ENCODE measurements around the gene RAD18. TPM values are rescaled to one million over a fixed set of nuclear protein-coding genes. Genes with fewer than 3 reads are reported as not detected.

Gene RAD18
- total RNA-seq, 2 experiments from 2014 or later = 29.9 to 38.3 TPM

DNA sequence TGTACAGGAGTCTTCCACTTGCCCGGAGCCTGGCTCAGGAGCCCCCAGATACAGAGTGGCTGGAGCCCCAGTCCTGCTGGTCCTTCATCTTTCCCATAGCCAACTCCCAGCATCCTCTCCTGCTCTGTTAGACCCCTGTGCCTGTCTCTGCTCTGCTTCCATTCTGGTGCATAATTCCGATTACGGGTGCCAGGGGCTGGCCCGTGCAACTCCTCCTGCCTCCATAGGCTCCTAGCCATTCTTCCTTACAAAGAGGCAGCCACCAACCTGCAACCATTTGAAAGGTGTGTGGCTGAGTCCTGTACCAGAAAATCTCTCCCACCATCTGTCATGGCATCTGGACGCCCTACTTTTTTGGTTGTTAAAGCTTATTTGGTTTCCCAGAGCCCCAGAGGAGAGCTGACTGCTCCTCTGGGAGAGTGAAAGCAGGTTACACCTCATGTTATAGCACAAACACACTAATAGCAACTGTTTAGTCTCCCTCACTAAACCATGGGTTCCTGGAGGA, 5.2 kb upstream of the RAD18 start:
- no peak overlapping the region for H3K27ac Mint-ChIP-seq
- no peak overlapping the region for H3K4me3 Mint-ChIP-seq
- POLR2A ChIA-PET = no interaction called here
- H3K4me1 Mint-ChIP-seq = peaks cover 14% of the 10 kb centered on the region
- DNase-seq = no peak
- no peaks in the 10 kb centered on the region for H3K36me3 Mint-ChIP-seq (ENCODE audit: low read depth)
- CTCF ChIA-PET = interaction anchor here (1.5 kb wide), 1 partner anchor 334 kb away, joined by 4 read pairs; no protein-coding TSS in a partner anchor
- no peaks in the 10 kb centered on the region for H3K9me3 Mint-ChIP-seq
- peaks cover 20% of the 10 kb centered on the region for H3K27me3 Mint-ChIP-seq

DNA sequence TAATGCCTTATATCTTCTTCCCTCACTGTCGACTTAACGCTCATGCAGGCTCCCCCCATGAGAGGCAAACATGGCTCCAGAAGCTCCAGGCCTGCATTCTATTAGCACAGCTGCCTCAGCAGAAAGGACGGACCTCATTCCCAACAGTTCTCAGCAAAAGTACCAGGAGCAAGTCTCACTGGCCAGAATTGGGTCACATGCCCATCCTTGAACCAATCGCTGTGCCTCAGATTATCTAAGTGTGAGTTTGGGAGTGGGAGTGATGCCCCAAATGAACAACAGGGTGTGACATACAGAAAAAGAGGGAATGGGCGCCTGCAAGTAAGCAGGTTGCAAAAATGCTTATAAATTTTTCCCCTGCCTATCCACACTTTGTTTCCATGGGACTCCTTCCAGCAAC, 4.3 kb upstream of the RAD18 start:
- DNase-seq = no peak
- ChIA-PET CTCF (interaction anchor here (1.5 to 2.5 kb wide), 2 partner anchors 21 to 335 kb away, joined by 4 to 7 read pairs; no protein-coding TSS in a partner anchor), POLR2A (no interaction called here)
- Mint-ChIP-seq H3K4me3 (no peak overlapping the region), H3K9me3 (no peaks in the 10 kb centered on the region), H3K27ac (no peak overlapping the region), H3K36me3 (ENCODE audit: low read depth) (no peaks in the 10 kb centered on the region), H3K4me1 (peaks cover 21% of the 10 kb centered on the region), H3K27me3 (peaks cover 20% of the 10 kb centered on the region)

GRCh38 chr3:8966820-8967348, 3.6 kb upstream of the RAD18 start:
- CTCF ChIA-PET = interaction anchor here (0.8 to 2.5 kb wide), 3 partner anchors 21 to 336 kb away, joined by 4 to 7 read pairs (median 5); no protein-coding TSS in a partner anchor
- POLR2A ChIA-PET = no interaction called here
- Mint-ChIP-seq H3K9me3 (no peaks in the 10 kb centered on the region), H3K4me1 (peaks cover 28% of the 10 kb centered on the region), H3K36me3 (ENCODE audit: low read depth) (no peaks in the 10 kb centered on the region), H3K4me3 (no peak overlapping the region), H3K27me3 (peaks cover 20% of the 10 kb centered on the region), H3K27ac (no peak overlapping the region)
- DNase-seq = no peak

DNA sequence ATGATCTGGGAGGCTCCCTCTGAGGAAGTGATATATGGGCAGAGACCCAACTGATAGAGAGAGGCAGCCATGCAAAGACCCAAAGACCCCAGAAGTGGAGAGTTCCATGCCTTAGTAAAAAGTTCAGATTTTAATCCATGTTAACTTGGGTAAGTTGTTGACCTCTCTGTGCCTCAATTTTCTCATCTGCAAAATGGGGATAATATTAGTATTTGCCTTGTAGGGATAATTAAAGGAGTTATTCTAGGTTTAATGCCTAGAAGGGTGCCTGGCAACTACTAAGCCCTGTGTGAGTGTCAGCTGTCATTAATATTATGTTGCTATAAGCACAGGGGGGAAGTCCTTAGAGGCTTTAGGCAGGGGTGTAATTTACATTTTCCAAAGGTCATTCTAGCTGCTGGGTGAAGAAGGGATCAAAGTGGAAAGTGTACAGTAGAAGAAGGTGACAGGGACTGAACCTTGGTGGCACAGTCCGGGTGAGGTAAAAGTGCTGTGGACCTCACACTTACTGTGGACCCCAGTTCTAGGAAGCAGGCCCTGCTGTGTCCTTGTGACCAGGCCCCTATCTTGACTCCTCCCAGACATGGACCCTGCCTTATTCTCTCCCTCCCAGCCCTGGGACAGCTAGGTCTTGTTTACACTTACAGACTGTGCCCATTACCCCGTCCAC, 3.0 kb upstream of the RAD18 start:
- no peaks in the 10 kb centered on the region for H3K36me3 Mint-ChIP-seq (ENCODE audit: low read depth)
- no peak overlapping the region for H3K27ac Mint-ChIP-seq
- ChIA-PET CTCF (interaction anchor here (0.8 to 2.5 kb wide), 2 partner anchors 22 to 102 kb away, joined by 5 to 7 read pairs; no protein-coding TSS in a partner anchor), POLR2A (no interaction called here)
- H3K4me3 Mint-ChIP-seq = no peak overlapping the region
- no peak for DNase-seq
- peaks cover 32% of the 10 kb centered on the region for H3K4me1 Mint-ChIP-seq
- H3K27me3 Mint-ChIP-seq = peaks cover 20% of the 10 kb centered on the region
- no peaks in the 10 kb centered on the region for H3K9me3 Mint-ChIP-seq

DNA sequence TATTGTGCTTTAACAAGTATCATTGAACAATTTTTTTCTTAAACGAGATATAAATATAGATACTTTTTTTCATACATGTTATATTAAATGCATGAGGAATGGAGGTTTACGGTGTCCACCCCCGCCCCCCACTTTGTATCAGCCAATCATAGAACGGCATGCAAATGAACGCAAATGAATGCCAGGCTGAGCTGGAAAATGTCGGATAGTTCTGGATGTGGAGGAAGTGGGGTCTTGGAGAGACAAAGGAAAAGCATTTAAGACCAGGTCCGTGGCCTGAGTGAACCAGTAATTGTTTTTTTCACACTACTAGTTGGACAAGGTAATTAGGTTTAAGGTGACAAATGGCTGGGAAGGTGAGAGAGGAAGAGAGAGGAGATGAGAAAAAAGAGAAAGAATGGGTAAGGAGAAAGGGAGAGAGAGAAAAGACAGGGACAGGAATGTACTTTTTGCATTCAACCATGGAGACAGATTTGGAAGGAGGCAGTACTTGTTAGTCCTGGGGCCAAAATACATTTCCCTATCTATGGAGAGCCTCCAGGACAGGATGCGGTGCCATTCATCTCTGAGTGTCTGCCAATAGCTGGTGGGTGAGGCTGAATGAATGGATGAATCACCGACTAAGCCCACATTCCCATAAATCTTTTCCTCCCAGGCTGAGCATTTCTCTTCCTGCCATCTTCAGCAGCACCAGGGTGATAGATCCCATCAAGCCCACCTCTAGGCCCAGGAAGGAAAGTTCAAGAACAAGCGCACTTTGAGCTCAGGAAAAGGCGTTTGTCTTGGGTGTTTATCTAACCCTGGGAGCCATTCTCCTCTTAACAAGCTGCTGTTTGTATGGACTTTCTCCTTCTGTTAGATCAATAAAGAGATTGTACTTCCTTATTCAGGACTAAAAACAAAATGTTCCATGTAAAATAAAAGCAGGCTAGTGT, 1.4 kb upstream of the RAD18 start:
- no peak for DNase-seq
- Mint-ChIP-seq H3K27me3 (peaks cover 16% of the 10 kb centered on the region), H3K36me3 (ENCODE audit: low read depth) (peaks cover 4% of the 10 kb centered on the region), H3K4me3 (peak overlapping the region; percentile 97), H3K9me3 (no peaks in the 10 kb centered on the region), H3K4me1 (peaks cover 43% of the 10 kb centered on the region), H3K27ac (peak overlapping the region; percentile 3)
- CTCF ChIA-PET = interaction anchor here (2.5 kb wide), 1 partner anchor 23 kb away, joined by 7 read pairs; no protein-coding TSS in a partner anchor
- POLR2A ChIA-PET = no interaction called here

DNA sequence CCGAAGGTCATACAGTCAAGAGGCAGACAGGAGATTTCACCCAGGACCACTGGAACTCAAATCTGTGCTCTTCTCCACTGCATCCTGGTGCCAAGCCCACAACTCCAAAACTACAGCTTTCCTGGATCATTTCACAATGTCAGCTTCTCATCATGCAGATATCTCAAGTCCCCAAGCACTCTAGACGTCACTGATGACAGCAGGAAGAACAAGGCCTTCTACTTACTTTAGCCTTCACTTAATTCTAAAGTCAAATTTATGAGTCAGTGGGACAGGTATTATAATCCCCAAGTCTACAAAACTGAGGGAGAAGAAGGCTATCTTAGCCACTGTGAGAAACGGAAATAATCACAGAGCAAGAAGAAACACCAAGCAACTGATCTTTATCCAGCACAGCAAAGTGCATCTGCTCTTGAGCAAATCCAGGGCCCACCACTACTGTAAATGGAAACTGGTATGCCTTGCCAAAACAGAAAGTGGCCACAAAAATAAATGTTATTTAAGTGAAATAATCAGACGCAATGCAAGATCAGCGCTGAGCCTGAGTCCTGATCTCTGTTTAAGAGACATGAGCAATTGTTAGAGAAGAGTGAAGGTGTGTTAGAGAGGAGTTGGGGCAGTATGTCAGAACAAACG, 928 bp downstream of the RAD18 start:
- peaks cover 20% of the 10 kb centered on the region for H3K36me3 Mint-ChIP-seq (ENCODE audit: low read depth)
- no peak for DNase-seq
- POLR2A ChIA-PET = no interaction called here

GRCh38 chr3:8959668-8960067, 3.6 kb downstream of the RAD18 start:
- ChIA-PET CTCF (no interaction called here), POLR2A (no interaction called here)
- no peaks in the 10 kb centered on the region for H3K9me3 Mint-ChIP-seq
- peaks cover 57% of the 10 kb centered on the region for H3K4me1 Mint-ChIP-seq
- no peak for DNase-seq
- no peak overlapping the region for H3K4me3 Mint-ChIP-seq
- no peak overlapping the region for H3K27ac Mint-ChIP-seq
- peaks cover 25% of the 10 kb centered on the region for H3K36me3 Mint-ChIP-seq (ENCODE audit: low read depth)
- no peaks in the 10 kb centered on the region for H3K27me3 Mint-ChIP-seq

More for the DNA sequence above, 928 bp downstream of the RAD18 start:
- peak overlapping the region; percentile 97 for H3K4me3 Mint-ChIP-seq
- peaks cover 55% of the 10 kb centered on the region for H3K4me1 Mint-ChIP-seq
- CTCF ChIA-PET = no interaction called here
- peaks cover 1% of the 10 kb centered on the region for H3K27me3 Mint-ChIP-seq
- H3K9me3 Mint-ChIP-seq = no peaks in the 10 kb centered on the region
- peak overlapping the region; percentile 99 for H3K27ac Mint-ChIP-seq

GRCh38 chr3:8954938-8955763, 8.1 kb downstream of the RAD18 start:
- H3K36me3 Mint-ChIP-seq (ENCODE audit: low read depth) = peaks cover 25% of the 10 kb centered on the region
- POLR2A ChIA-PET = no interaction called here

GRCh38 chr3:8953313-8953712, 10.0 kb downstream of the RAD18 start:
- CTCF ChIA-PET = no interaction called here
- Mint-ChIP-seq H3K9me3 (no peaks in the 10 kb centered on the region), H3K4me3 (no peak overlapping the region), H3K4me1 (peaks cover 23% of the 10 kb centered on the region), H3K36me3 (ENCODE audit: low read depth) (peaks cover 13% of the 10 kb centered on the region), H3K27me3 (no peaks in the 10 kb centered on the region), H3K27ac (no peak overlapping the region)
- POLR2A ChIA-PET = no interaction called here
- DNase-seq = no peak

More at GRCh38 chr3:8954938-8955763, 8.1 kb downstream of the RAD18 start:
- CTCF ChIA-PET = no interaction called here
- no peaks in the 10 kb centered on the region for H3K9me3 Mint-ChIP-seq
- H3K4me3 Mint-ChIP-seq = no peak overlapping the region
- no peaks in the 10 kb centered on the region for H3K27me3 Mint-ChIP-seq
- no peak overlapping the region for H3K27ac Mint-ChIP-seq
- no peak for DNase-seq
- peaks cover 33% of the 10 kb centered on the region for H3K4me1 Mint-ChIP-seq

- POLR2A ChIA-PET = no interaction called here
- H3K36me3 Mint-ChIP-seq (ENCODE audit: low read depth) = peaks cover 11% of the 10 kb centered on the region
- H3K27ac Mint-ChIP-seq = no peak overlapping the region
- CTCF ChIA-PET = interaction anchor here (0.6 kb wide), 1 partner anchor 99 kb away, joined by 4 read pairs; no protein-coding TSS in a partner anchor
- no peak for DNase-seq
- H3K9me3 Mint-ChIP-seq = no peaks in the 10 kb centered on the region
- no peak overlapping the region for H3K4me3 Mint-ChIP-seq
- H3K4me1 Mint-ChIP-seq = peaks cover 22% of the 10 kb centered on the region
- H3K27me3 Mint-ChIP-seq = no peaks in the 10 kb centered on the region
These were observed 11.1 kb downstream of the RAD18 start for GRCh38 chr3:8952130-8952529.

DNA sequence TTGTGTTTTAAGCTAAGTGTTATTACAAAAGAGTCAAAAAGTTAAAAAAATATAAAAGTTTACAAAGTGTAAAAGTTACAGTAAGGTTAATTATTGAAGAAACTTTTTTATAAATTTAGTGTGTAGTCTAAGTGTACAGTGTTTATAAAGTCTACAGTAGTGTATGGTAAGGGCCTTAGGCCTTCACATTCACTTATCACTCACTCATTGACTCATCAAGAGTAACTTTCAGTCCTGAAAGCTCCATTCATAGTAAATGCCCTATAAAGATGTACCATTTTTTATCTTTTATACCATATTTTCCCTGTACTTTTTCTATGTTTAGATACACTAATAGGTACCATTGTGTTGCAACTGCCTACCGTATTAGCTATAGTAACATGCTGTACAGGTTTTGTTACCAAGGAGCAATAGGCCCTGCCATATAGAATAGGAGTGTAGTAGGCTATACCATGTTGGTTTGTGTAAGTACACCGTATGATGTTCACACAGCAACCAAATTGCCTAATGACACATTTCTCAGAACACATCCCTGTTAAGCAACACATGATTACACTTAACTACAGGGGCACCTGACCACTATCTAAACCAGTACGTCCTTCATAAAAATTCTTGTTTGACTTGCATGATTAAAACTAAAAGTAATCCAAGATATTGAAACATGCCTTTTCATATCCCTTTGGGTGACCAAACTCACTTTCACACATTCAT, 17.2 kb downstream of the RAD18 start:
- no peaks in the 10 kb centered on the region for H3K27me3 Mint-ChIP-seq
- peaks cover 13% of the 10 kb centered on the region for H3K9me3 Mint-ChIP-seq
- no peak for DNase-seq
- H3K4me1 Mint-ChIP-seq = peaks cover 8% of the 10 kb centered on the region
- H3K4me3 Mint-ChIP-seq = no peak overlapping the region
- ChIA-PET POLR2A (no interaction called here), CTCF (interaction anchor here (0.6 kb wide), 1 partner anchor 64 kb away, joined by 4 read pairs; no protein-coding TSS in a partner anchor)
- peaks cover 41% of the 10 kb centered on the region for H3K36me3 Mint-ChIP-seq (ENCODE audit: low read depth)
- no peak overlapping the region for H3K27ac Mint-ChIP-seq
